HepG2 (cell line): ENCODE results near the gene DCP2. TPM values are rescaled to one million over a fixed set of nuclear protein-coding genes. Genes with fewer than 3 reads are reported as not detected.

ENCODE experiments used
- ATAC-seq: fragments of 200-7000 bp; cut with Tn5 transposase; 3 replicates; pipeline ENCODE4 v1.9.1; 2020; ENCODE audit warnings: mild to moderate bottlenecking, moderate library complexity
- BruUV-seq: library from RNA; stranded (reverse); fragments of 400-500 nt; replicated peaks from 2 replicates; lab custom pipeline; 2021; lab: Mats Ljungman, UMichigan
- CTCF ChIA-PET: fragments of 300-600 bp; formaldehyde crosslinking; extraction: SDS; loops from one replicate; lab custom pipeline; 2021; ENCODE audit warnings: low total read pairs, inconsistent platforms, low intra/inter-chr PET ratio; lab: Yijun Ruan, JAX
- POLR2A ChIA-PET: fragments of 350-600 bp; sonication (Branson Sonifier 250); formaldehyde crosslinking; loops from one replicate; lab custom pipeline; 2020; ENCODE audit warnings: antibody characterized with exemption, inconsistent platforms; lab: Yijun Ruan, JAX
- DNase-seq: peaks from one replicate; pipeline ENCODE4 v3.0.0-alpha.2; 2015; ENCODE audit warnings: low spot score
- FAIRE-seq: peaks from 3 replicates; lab custom pipeline; 2011; peaks lifted over from hg19 to GRCh38; lab: Jason Lieb, UNC
- H2AFZ ChIP-seq: one replicate; pipeline ENCODE4 v1.6.1; 2011; ENCODE audit warnings: low read length, inconsistent platforms
- H3K27ac ChIP-seq: fragments of 300-600 bp; 3 replicates; pipeline ENCODE4 v1.8.0; 2011; ENCODE audit warnings: mixed run types, mild to moderate bottlenecking, mixed read lengths, low read length, inconsistent platforms; ENCODE audit not compliant: insufficient read depth; ENCODE audit errors: extremely low read length
- H3K27me3 ChIP-seq, 2 experiments: fragments of 200-600 bp in 1 of 2; 2 replicates in 1 of 2; 3 replicates in 1 of 2; pipeline versions ENCODE4 v1.6.0 to v1.8.0; 2011; ENCODE audit warnings: low read length in 2 of 2, mild to moderate bottlenecking in 2 of 2, moderate library complexity in 2 of 2, inconsistent platforms in 1 of 2; ENCODE audit not compliant: insufficient read depth in 2 of 2, control insufficient read depth in 1 of 2
- H3K36me3 ChIP-seq, 2 experiments: fragments of 200-600 bp in 1 of 2; replicated peaks in 1 of 2; 2 replicates in 1 of 2; 3 replicates in 1 of 2; pipeline versions ENCODE4 v1.5.1 to v1.8.0; 2011; ENCODE audit warnings: low read length in 2 of 2, inconsistent platforms in 1 of 2; ENCODE audit not compliant: insufficient read depth in 2 of 2, control insufficient read depth in 1 of 2
- H3K4me1 ChIP-seq: 2 replicates; pipeline ENCODE4 v1.5.1; 2012; ENCODE audit warnings: low read length, inconsistent platforms; ENCODE audit not compliant: insufficient read depth
- H3K4me2 ChIP-seq: 2 replicates; pipeline ENCODE4 v1.6.0; 2011; ENCODE audit warnings: low read depth, low read length, inconsistent platforms
- H3K4me3 ChIP-seq, 3 experiments: fragments of 200-600 bp in 1 of 3; sonication (generic), shearing (Covaris generic) in 1 of 3; replicated peaks in 1 of 3; 2 replicates each; pipeline ENCODE4 v1.5.1; 2011 to 2016; ENCODE audit warnings: low read length in 3 of 3, inconsistent platforms in 2 of 3, low read depth in 2 of 3, mild to moderate bottlenecking in 2 of 3, control low read depth in 1 of 3, mixed read lengths in 1 of 3; ENCODE audit not compliant: insufficient read depth in 1 of 3
- H3K79me2 ChIP-seq: one replicate; pipeline ENCODE4 v1.6.1; 2011; ENCODE audit warnings: low read length, inconsistent platforms; ENCODE audit not compliant: insufficient read depth
- H3K9ac ChIP-seq: 2 replicates; pipeline ENCODE4 v1.6.0; 2011; ENCODE audit warnings: mild to moderate bottlenecking, low read depth, low read length, inconsistent platforms; ENCODE audit not compliant: insufficient read depth
- H3K9me3 ChIP-seq: 2 replicates; pipeline ENCODE4 v1.5.1; 2012; ENCODE audit warnings: mild to moderate bottlenecking, low read length
- H4K20me1 ChIP-seq: 2 replicates; pipeline ENCODE4 v1.6.0; 2011; ENCODE audit warnings: inconsistent platforms, mild to moderate bottlenecking, low read length, moderate library complexity; ENCODE audit not compliant: insufficient read depth
- ESRRA ChIP-seq: sonication (generic); formaldehyde crosslinking; IDR thresholded peaks from 2 replicates; pipeline ENCODE4 v1.5.1; 2020; ENCODE audit warnings: mild to moderate bottlenecking, low read depth, missing genetic modification reagents
- HNRNPLL ChIP-seq: fragments of 200-400 bp; formaldehyde crosslinking; IDR thresholded peaks from 2 replicates; pipeline ENCODE4 v1.6.1; 2017; ENCODE audit warnings: mild to moderate bottlenecking, low read depth, low read length; ENCODE audit not compliant: poor library complexity, severe bottlenecking
- IRF2 ChIP-seq: IDR thresholded peaks from 2 replicates; pipeline ENCODE4 v1.6.1; 2018; ENCODE audit warnings: missing genetic modification reagents, missing compliant biosample characterization
- SP1 ChIP-seq, 2 experiments: fragments of 450-650 bp in 1 of 2; sonication (generic) in 1 of 2; formaldehyde crosslinking in 1 of 2; IDR thresholded peaks; 2 replicates each; pipeline versions ENCODE4 v1.4.0 to v1.6.1; 2016 to 2020; ENCODE audit warnings: missing genetic modification reagents in 1 of 2
- STAG1 ChIP-seq: sonication (generic); formaldehyde crosslinking; IDR thresholded peaks from 2 replicates; pipeline ENCODE4 v1.4.0; 2020; ENCODE audit warnings: missing genetic modification reagents
- ZNF737 ChIP-seq: sonication (generic); formaldehyde crosslinking; IDR thresholded peaks from 2 replicates; pipeline ENCODE4 v1.5.0; 2020; ENCODE audit warnings: missing genetic modification reagents, mild to moderate bottlenecking, borderline replicate concordance
- WGBS: methylation state at CpG from one replicate; pipeline ENCODE4 v1.1.6; 2017; ENCODE audit warnings: low lambda C conversion rate; 5-methylcytosine and 5-hydroxymethylcytosine counted together
- in situ Hi-C: cut with HindIII; loops from 2 replicates; pipeline ENCODE4 v1.10.0; 2017; ENCODE audit warnings: low pct_unique_long_range_greater_than_20kb; ENCODE audit not compliant: extremely low pct_ligation_motif_present
- intact Hi-C: fragments of 100-400 bp; cut with micrococcal nuclease; formaldehyde crosslinking; loops from one replicate; pipeline ENCODE4 v1.10.0; 2022; ENCODE audit not compliant: unreplicated experiment
- polyA plus RNA-seq, 8 experiments: library from polyadenylated mRNA; depleted of rRNA in 3 of 8; stranded (reverse) in 7 of 8; unstranded in 1 of 8; fragments of >200 nt; fragmentation: Illumina TruSeq in 4 of 8; extraction: Trizol in 4 of 8; gene quantifications; 2 replicates each; pipeline versions ENCODE4 v1.2.1 to v1.2.3, GENCODE V29; 2011 to 2016; ENCODE audit warnings: low read depth in 4 of 8, missing spikeins in 1 of 8, mixed read lengths in 1 of 8; ENCODE audit not compliant: insufficient read depth in 1 of 8
- total RNA-seq, 5 experiments: library from RNA; depleted of rRNA; stranded (reverse); fragments of >200 nt; fragmentation: Illumina TruSeq; extraction: Trizol; gene quantifications; 2 replicates each; pipeline ENCODE4 v1.2.3, GENCODE V29; 2016; ENCODE audit warnings: low read depth in 1 of 5
- TF ChIP-seq, protein P1 (sequence below): sonication (generic); formaldehyde crosslinking; IDR thresholded peaks from 2 replicates; pipeline ENCODE4 v1.4.0; 2020; ENCODE audit warnings: missing genetic modification reagents, borderline replicate concordance
- TF ChIP-seq, protein P2 (sequence below): sonication (generic); formaldehyde crosslinking; IDR thresholded peaks from 2 replicates; pipeline ENCODE4 v1.4.0; 2020; ENCODE audit warnings: mild to moderate bottlenecking, missing genetic modification reagents
- TF ChIP-seq, protein P3 (sequence below): sonication (generic); formaldehyde crosslinking; IDR thresholded peaks from 2 replicates; pipeline ENCODE4 v1.4.0; 2020; ENCODE audit warnings: low read depth, mild to moderate bottlenecking, missing genetic modification reagents
- TF ChIP-seq, protein P4 (sequence below): IDR thresholded peaks from 2 replicates; pipeline ENCODE4 v1.6.1; 2018; ENCODE audit warnings: missing genetic modification reagents, mild to moderate bottlenecking, missing compliant biosample characterization

The DCP2 gene
- total and polyA plus RNA-seq, 2 of the 13 experiments (the other 11 are each of a cell fraction or from before 2014, with no cell fraction given), result 16.2 to 63.4 TPM

DNA sequence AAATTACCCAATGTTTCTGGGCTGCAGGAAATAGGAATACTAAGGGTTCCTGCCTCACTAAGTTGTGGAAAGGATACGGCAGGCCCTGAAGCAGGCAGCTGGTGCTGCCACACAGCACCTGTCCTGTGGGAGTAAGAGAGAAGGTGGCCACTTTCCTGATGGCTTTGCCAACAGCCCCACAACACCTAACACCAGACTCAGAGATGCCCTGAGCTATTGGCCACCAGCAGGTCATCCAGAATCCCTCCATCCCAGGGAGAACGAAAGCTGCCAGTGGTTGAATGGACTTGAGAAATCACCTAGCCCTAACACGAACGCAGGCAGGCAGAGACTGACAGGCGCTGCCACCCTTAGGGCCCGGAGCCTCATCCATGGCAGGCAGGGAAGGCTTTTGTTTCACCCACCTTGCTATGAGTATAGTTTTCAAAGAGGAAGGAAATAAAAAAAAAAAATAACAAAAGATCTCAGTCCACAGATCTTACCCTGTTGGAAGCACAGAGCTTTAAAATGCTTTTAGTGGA is 82.2 kb downstream of the DCP2 start:
- ATAC-seq (no peak), DNase-seq (no peak), FAIRE-seq (no peak)
- no peaks in the 10 kb centered on the region for H3K4me1 ChIP-seq
- in situ Hi-C loops, result no loop called here
- no peaks in the 10 kb centered on the region for H4K20me1 ChIP-seq
- TF ChIP-seq ZNF737 (CRISPR knock-in tag) (no peak), STAG1 (CRISPR knock-in tag) (no peak), HNRNPLL (no peak), IRF2 (no peak), ESRRA (no peak), SP1 (IDR thresholded peaks at IDR 0.05) (no peak), SP1 (CRISPR knock-in tag; IDR thresholded peaks at IDR 0.05) (no peak)
- TF ChIP-seq, protein P1, sequence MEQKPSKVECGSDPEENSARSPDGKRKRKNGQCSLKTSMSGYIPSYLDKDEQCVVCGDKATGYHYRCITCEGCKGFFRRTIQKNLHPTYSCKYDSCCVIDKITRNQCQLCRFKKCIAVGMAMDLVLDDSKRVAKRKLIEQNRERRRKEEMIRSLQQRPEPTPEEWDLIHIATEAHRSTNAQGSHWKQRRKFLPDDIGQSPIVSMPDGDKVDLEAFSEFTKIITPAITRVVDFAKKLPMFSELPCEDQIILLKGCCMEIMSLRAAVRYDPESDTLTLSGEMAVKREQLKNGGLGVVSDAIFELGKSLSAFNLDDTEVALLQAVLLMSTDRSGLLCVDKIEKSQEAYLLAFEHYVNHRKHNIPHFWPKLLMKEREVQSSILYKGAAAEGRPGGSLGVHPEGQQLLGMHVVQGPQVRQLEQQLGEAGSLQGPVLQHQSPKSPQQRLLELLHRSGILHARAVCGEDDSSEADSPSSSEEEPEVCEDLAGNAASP (CRISPR knock-in tag), result no peak
- TF ChIP-seq, protein P2, sequence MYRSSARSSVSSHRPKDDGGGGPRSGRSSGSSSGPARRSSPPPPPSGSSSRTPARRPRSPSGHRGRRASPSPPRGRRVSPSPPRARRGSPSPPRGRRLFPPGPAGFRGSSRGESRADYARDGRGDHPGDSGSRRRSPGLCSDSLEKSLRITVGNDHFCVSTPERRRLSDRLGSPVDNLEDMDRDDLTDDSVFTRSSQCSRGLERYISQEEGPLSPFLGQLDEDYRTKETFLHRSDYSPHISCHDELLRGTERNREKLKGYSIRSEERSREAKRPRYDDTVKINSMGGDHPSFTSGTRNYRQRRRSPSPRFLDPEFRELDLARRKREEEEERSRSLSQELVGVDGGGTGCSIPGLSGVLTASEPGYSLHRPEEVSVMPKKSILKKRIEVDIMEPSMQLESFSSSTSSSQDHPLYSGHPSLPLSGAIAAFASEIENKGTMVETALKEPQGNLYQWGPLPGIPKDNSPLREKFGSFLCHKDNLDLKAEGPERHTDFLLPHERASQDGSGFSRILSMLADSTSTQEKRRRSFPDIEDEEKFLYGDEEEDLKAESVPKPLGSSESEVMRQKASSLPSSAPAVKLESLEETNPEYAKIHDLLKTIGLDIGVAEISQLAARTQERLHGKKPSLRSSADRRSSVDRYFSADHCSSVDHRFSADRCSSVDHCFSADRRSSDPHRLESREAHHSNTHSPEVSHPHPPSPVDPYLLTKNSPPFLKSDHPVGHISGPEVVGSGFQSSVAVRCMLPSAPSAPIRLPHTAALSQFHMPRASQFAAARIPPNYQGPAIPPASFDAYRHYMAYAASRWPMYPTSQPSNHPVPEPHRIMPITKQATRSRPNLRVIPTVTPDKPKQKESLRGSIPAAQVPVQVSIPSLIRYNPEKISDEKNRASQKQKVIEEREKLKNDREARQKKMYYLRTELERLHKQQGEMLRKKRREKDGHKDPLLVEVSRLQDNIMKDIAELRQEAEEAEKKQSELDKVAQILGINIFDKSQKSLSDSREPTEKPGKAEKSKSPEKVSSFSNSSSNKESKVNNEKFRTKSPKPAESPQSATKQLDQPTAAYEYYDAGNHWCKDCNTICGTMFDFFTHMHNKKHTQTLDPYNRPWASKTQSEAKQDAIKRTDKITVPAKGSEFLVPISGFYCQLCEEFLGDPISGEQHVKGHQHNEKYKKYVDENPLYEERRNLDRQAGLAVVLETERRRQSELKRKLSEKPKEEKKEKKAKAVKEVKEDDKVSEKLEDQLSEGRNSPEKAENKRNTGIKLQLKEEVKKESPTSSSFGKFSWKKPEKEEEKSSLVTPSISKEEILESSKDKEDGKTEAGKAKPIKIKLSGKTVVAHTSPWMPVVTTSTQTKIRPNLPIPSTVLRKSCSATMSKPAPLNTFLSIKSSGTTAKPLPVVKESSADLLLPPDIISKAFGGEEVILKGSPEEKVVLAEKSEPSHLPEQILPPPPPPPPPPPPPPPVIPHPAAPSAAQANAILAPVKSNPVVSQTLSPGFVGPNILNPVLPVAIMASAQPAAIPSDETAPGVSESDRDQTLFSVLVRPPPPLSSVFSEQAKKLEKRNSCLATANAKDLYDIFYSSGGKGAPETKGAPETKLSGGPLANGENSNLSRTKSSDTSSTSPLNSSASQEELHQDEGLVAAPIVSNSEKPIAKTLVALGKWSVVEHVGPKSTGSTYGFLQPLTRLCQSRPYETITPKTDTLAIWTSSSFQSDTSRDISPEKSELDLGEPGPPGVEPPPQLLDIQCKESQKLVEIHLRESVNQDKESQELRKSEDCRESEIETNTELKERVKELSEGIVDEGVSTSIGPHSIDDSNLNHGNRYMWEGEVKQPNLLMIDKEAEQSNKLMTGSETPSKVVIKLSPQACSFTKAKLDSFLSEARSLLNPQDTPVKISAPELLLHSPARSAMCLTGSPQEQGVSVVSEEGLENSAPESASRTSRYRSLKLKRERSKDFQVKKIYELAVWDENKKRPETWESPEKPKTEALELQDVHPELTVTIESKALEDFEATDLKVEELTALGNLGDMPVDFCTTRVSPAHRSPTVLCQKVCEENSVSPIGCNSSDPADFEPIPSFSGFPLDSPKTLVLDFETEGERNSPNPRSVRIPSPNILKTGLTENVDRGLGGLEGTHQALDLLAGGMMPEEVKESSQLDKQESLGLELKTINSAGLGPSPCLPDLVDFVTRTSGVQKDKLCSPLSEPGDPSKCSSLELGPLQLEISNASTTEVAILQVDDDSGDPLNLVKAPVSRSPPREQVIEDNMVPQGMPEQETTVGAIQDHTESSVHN (CRISPR knock-in tag), result no peak
- TF ChIP-seq, protein P3, sequence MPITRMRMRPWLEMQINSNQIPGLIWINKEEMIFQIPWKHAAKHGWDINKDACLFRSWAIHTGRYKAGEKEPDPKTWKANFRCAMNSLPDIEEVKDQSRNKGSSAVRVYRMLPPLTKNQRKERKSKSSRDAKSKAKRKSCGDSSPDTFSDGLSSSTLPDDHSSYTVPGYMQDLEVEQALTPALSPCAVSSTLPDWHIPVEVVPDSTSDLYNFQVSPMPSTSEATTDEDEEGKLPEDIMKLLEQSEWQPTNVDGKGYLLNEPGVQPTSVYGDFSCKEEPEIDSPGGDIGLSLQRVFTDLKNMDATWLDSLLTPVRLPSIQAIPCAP, result no peak
- TF ChIP-seq, protein P4, sequence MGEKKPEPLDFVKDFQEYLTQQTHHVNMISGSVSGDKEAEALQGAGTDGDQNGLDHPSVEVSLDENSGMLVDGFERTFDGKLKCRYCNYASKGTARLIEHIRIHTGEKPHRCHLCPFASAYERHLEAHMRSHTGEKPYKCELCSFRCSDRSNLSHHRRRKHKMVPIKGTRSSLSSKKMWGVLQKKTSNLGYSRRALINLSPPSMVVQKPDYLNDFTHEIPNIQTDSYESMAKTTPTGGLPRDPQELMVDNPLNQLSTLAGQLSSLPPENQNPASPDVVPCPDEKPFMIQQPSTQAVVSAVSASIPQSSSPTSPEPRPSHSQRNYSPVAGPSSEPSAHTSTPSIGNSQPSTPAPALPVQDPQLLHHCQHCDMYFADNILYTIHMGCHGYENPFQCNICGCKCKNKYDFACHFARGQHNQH, result no peak
- H3K79me2 ChIP-seq, result no peaks in the 10 kb centered on the region
- BruUV-seq, result no TSS peak
- H3K36me3 ChIP-seq, result no peaks in the 10 kb centered on the region
- H3K9me3 ChIP-seq, result no peaks in the 10 kb centered on the region
- no peak overlapping the region for H3K9ac ChIP-seq
- 78% methylated on average over 6 of the region's 6 CpGs for WGBS
- H3K27me3 ChIP-seq, result no peaks in the 10 kb centered on the region
- no peak overlapping the region for H3K4me2 ChIP-seq
- intact Hi-C loops, result loop anchor here (5.0 kb wide), 1 partner anchor 144 kb away; no protein-coding TSS in a partner anchor
- no peak overlapping the region for H2AFZ ChIP-seq
- H3K4me3 ChIP-seq, result no peak overlapping the region
- H3K27ac ChIP-seq, result no peak overlapping the region
- POLR2A ChIA-PET, result no interaction called here
- CTCF ChIA-PET, result no interaction called here
